ENCODE results near the gene CNN3. TPM values are rescaled to one million over a fixed set of nuclear protein-coding genes. Genes with fewer than 3 reads are reported as not detected.

CNN3 gene
- 100 to 1,000 TPM in 2 of 10 donors, 10 to 100 TPM in 8; 45.8 to 108 (median 67.2) TPM for total RNA-seq
- polyA plus RNA-seq = 10 to 100 TPM; 28.0 to 58.3 TPM
- long read RNA-seq, donor 1, transcript CNN3-201 (7 exons, 2,165 nt) = major isoform, 135 of 142 reads
- long read RNA-seq, donor 1, partial matches to known transcripts = 2 of 142 reads
- long read RNA-seq, donor 1, other reads (novel, unspliced or antisense) = 5 of 142 reads
- long read RNA-seq, donor 2, transcript CNN3-201 (7 exons, 2,165 nt) = major isoform, 135 of 140 reads
- long read RNA-seq, donor 2, partial matches to known transcripts = 0 of 140 reads
- long read RNA-seq, donor 2, other reads (novel, unspliced or antisense) = 5 of 140 reads
- long read RNA-seq, donor 3, transcript CNN3-201 (7 exons, 2,165 nt) = major isoform, 501 of 528 reads
- long read RNA-seq, donor 3, partial matches to known transcripts = 4 of 528 reads
- long read RNA-seq, donor 3, other reads (novel, unspliced or antisense) = 20 of 528 reads

- H3K9me3 ChIP-seq = no peaks in the 10 kb centered on the region
Measured at GRCh38 chr1:94926915-94927404, at the start of gene CNN3. CNN3 (minus strand) TSS chr1:94927110; CDS start chr1:94926894, 216 bp downstream.

DNA sequence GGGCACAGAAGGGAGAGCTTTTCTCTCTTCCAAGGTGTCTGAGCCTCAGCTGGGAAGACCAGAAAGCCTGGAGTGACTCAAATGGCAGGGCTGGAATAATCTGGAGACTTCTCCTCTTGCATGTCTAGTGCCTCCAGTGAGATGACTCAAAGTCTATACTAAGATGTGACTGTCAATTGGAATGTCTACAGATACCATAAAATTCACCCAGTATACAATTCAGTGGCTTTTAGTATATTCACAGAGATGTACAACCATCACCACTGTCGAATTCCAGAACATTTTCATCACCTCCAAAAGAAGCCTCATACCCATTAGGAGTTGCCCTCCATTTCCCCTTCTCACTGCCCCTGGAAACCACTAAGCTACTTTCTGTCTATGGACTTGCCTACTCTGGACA is 47.9 kb upstream of the CNN3 start:
- WGBS, 2 donors = 87 to 88% methylated on average over 1 of the region's 1 CpG
- Histone ChIP-seq H3K4me1 (peaks cover 4 to 56% (median 32%) of the 10 kb centered on the region in 9 donors), H3K9me3 (no peaks in the 10 kb centered on the region), H3K27me3 (no peaks in the 10 kb centered on the region), H3K36me3 (no peaks in the 10 kb centered on the region), H3K27ac (peak overlapping the region in 7 of 10 donors; percentile 34 to 72 (median 68)), H3K4me3 (no peak overlapping the region)
- ATAC-seq (peak in 2 of 8 donors; percentile 22 to 44), DNase-seq (no peak)
- intact Hi-C loops (cut with DNase I) = no loop called here
- no peak for TF ChIP-seq CTCF (IDR thresholded peaks at IDR 0.05)

More at GRCh38 chr1:94926915-94927404, at the start of gene CNN3:
- 0 to 1% methylated on average over 33 to 57 of the region's 57 CpGs for WGBS, 2 donors
- peak within 1 kb of the TSS; percentile 61 to 96 (median 90) for H3K4me3 ChIP-seq
- peaks cover 0 to 50% (median 0%) of the 10 kb centered on the region in 7 donors for H3K27me3 ChIP-seq
- no peak for TF ChIP-seq CTCF (IDR thresholded peaks at IDR 0.05)
- intact Hi-C loops (cut with DNase I) = loop anchor here in 9 of 10 donors (2.0 to 10.0 kb wide), 14 partner anchors 35 to 118 kb away; no protein-coding TSS in a partner anchor
- DNase-seq (peak; percentile 91 to 94), ATAC-seq (peak; percentile 93 to 97 (median 94))
- H3K27ac ChIP-seq = peak within 1 kb of the TSS; percentile 93 to 100 (median 98)
- peaks cover 0 to 6% (median 0%) of the 10 kb centered on the region in 9 donors for H3K36me3 ChIP-seq
- H3K4me1 ChIP-seq = peaks cover 16 to 66% (median 56%) of the 10 kb centered on the region in 9 donors

DNA sequence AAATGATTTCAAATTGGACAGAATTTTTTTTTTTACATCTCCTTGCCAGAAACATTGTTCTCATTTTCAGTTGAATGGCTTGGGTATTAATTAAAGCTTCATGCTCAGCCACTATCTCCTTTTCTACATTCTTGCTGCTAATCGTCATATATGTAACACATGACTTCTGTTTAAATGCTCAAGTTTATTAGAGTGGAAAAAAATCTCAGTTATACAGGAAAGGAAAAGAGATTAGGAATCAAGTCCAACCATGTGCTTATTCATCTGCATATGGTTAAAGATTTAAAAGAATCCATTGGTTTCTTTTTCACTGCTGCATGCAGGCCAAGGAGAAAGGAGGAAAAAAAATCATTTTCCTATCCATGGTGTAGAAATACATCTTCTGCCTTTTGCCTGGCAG is 47.3 kb upstream of the CNN3 start:
- no peak overlapping the region for H3K4me3 ChIP-seq
- intact Hi-C loops (cut with DNase I) = no loop called here
- 43 to 49% methylated on average over 1 of the region's 1 CpG for WGBS, 2 donors
- H3K27ac ChIP-seq = peak overlapping the region in 9 of 10 donors; percentile 15 to 72 (median 68)
- no peaks in the 10 kb centered on the region for H3K27me3 ChIP-seq
- H3K36me3 ChIP-seq = no peaks in the 10 kb centered on the region
- DNase-seq = no peak
- no peak for TF ChIP-seq CTCF (IDR thresholded peaks at IDR 0.05)
- ATAC-seq = peak in 6 of 8 donors; percentile 44 to 72 (median 60)
- peaks cover 0 to 50% (median 30%) of the 10 kb centered on the region in 9 donors for H3K4me1 ChIP-seq
- H3K9me3 ChIP-seq = no peaks in the 10 kb centered on the region

DNA sequence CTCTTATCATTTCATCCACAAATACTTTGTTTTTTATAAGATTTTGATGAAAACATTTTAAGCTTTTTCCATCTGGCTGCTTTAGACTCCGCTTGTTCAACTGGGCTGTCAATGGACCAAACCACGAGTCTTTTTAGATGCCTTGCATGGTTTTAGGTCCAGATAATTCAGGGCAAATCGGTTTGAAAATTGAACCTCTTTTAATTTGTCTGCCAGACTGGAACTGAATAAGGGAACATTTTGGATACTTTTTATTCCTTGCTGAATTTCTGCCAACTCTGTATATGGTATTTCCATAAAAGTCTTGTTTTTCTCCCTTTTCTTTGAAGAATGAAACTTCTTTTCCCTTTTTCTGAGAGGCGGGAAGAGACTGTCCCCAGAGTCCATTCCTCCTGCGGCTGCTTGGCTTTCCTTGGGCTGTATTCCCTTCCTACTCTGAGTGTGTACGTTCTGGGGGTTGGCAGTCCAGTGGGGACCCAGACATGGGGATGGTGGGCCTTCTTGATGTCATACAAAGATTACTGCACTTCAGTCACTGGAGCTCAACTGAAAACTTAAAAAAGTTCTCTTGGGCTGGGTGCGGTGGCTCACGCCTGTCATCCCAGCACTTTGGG is 46.5 kb upstream of the CNN3 start:
- no peaks in the 10 kb centered on the region for H3K9me3 ChIP-seq
- intact Hi-C loops (cut with DNase I) = no loop called here
- H3K36me3 ChIP-seq = no peaks in the 10 kb centered on the region
- no peak for TF ChIP-seq CTCF (IDR thresholded peaks at IDR 0.05)
- WGBS, 2 donors = 68 to 80% methylated on average over 8 of the region's 8 CpGs
- ATAC-seq (peak in 6 of 8 donors; percentile 41 to 76 (median 56)), DNase-seq (no peak)
- H3K4me3 ChIP-seq = no peak overlapping the region
- peak overlapping the region; percentile 15 to 72 (median 64) for H3K27ac ChIP-seq
- no peaks in the 10 kb centered on the region for H3K27me3 ChIP-seq
- H3K4me1 ChIP-seq = peaks cover 0 to 43% (median 29%) of the 10 kb centered on the region in 9 donors
